Measurements from ENCODE around the gene KCNQ1OT1. TPM values are rescaled to one million over a fixed set of nuclear protein-coding genes. Genes with fewer than 3 reads are reported as not detected.

KCNQ1OT1 gene
- polyA plus RNA-seq, 1 donor, result 2.8 TPM

DNA sequence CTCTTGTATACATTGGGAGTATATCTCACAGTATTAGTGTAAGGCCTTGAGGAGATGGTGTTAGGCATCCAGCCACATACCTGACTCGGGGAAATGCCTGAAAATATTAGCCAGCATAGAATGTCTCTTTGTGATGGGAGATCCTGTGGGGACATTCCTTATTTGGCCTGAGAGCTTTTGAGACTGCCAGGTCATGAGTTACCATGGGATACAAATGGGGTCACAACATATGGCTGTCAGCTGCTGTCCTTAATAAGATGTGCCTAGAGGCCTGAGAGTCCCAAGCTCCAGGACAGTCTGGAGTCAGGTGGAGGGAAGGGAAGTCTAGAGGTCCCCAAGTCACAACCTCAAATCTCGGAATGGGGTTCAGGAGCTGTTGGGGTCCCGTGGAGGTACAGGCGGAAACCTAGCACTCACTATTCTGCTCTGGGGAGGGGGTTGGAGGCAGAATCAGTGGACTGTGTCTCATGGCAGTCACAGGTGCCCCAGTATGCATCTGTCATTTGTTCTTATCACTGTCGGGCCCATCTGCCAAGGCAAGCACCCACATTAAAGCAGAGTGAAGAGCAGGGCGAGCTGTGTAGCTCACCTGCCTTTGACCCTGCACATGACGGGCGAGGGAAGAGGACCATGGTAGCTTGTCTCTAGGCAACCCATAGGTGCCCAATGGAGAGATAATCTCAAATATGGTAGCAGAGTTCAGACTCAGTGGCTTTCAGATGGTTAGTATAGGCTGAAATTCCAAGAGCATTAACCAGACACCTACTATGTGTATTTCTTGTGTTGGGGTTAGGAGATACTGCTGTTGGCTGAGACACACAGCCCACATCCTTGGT lies 29.9 kb downstream of the KCNQ1OT1 start:
- no peak for DNase-seq

DNA sequence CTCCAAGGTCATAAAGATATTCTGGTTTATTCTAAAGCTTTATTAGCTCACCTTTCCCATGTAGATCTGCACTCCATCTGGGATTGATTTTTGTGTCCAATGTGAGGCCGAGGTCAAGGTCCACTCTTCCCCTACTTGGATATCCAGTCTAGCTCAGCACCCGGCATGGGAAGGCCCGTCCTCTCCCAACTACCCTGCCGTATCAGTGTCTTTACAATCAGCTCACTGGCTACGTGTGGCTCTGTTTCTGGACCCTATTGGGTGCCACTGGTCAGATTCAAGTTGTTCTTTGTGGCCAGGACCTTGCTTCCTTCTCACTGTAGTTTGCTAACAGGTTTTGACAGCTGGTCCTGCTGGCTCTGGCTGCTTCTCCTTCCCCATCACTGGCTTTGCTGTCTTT lies 30.9 kb downstream of the KCNQ1OT1 start:
- DNase-seq, result no peak

DNA sequence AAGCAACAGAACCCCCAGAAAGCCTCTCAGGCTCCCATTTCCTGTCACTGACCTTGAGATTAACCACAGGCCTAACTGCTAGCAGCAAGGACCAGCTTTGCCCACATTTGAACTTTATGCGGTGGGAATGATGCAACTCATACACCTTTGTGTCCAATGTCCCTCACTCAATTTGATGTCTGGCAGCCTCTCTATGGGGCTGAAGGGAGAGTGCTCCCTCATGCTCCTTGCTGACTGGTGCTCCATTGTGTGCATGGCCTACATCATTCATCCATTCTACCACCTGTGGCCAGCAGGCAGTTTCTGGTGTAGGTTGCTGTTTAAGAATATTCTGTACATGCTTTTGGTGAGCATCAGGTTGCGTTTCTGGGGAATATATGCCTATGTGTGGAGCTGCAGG lies 31.9 kb downstream of the KCNQ1OT1 start:
- no peak for DNase-seq

DNA sequence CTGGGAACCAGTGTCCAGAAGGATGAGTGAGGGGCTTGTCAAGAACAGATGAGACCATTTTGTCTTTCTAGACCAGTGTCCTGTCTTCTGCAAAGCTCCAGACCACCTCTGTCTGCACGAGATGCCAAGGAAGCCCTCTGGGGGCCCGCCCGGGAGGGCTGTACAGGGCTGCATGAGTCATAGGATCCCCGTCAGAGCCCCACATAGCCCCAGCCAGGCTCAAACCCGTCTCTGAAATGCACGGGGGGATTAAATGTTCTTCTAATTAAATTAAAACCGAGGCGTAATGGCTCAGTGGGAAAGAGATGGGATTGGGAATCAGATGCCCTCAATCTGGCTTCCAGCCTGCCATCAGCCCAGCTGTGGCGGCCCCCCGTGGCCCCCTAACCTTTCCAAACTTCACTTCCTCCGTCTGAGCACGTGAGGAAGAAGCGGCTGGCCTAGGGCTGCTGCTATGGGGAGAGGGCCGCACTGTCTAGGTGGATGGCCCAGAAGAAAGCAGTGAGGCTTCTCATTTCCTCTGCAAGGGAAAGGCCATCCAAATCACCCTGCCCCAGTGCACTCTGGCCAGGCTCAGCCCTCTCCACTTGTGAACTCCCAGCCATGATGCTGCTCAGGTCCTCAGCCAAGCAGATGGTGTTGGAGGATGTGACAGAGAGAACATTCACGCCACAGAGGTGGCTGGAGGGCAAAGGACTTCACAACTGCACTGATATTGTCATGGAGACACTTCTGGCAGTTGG lies 32.8 kb downstream of the KCNQ1OT1 start:
- DNase-seq, result no peak

DNA sequence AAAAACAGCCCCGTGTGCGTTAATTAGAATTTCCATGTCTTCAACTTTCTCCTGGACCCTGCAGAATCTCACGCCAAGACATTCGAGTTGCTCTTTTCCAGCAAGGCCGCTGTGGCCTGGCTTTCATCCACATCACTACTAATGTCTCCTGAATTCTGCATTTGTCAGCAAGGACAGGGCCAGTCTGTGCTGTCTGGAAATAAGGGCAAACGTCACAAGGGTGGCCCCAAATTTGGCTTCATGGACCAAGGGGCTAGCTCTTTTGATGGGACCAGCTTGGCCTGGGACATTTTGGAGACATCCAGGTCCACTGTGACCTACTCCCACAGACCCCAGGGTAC lies 33.4 kb downstream of the KCNQ1OT1 start:
- no peak for DNase-seq

DNA sequence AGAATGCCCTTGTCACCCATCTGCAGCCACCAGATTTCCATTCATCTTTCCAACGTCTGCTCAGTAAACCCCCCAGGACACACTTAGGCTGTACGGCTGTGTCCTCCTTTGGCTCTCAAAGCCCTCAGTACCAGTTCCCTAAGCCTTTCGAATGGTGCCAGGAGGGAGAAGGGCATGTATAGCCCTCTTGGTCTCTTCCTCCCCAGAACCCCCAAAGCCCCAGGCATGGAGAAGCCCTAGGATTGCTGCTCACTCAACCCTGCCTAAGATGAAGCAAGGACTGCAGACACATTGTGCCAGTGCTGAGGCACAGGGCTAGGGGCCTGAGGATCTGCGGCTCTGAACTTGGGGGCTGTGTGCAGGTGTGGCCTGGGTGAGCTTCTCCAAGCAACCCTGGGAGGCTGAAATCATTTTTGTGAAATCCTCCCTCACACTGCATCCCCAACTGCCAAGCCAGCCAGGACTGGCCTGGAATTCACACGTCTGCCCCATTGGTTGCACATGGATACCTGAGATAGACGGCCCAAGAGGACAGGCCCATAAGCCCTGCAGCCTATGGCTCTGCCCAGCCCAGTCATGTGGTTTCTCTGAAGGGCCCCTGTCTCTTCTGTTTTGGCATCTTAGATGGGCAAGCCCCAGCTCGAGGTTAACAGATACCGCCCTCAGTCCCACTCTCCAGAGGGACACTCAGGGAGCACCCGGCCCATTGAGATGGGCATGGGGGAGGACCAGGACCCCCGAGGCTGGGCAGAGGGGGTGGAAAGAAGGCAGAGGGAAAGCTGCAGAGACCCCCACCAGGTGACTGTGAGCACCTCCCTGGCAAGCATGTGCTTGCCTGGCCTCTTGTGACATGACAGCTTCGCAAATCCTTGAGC lies 34.0 kb downstream of the KCNQ1OT1 start:
- DNase-seq, result no peak

DNA sequence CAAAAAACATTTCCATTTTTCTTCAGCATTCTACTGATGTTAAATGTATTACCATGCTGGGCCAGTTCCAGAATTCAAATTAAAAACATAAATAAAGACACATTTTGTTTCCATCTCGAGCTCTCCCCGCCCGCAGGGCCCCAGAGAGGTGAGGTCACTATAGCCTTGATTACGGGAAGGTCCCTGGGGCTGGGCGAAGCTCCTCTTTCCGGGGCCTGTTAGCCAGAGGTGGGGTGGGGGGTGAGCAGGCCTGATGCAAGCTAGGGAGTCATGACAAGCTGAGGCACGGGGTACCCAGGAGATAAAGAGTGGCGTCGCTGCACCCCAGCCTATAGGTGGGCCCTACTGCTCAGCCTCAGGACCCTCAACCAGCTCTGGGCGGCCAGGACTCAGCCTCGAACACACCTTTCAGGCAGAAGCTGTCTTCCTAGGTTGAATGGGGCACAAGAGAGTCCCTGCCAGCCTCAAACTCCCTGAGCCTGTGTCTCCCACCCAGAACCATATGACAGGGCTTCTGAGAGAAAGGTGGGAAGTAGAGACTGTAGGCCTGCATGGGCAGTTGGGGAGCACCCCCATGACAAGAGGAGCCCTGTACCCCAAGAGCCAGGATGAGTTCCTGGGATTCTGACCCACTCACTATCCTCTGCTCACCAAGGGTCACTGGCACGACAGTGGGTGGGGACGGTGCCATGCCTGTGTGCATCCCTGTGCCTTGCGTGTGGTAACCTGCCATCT lies 34.8 kb downstream of the KCNQ1OT1 start:
- DNase-seq, result no peak

DNA sequence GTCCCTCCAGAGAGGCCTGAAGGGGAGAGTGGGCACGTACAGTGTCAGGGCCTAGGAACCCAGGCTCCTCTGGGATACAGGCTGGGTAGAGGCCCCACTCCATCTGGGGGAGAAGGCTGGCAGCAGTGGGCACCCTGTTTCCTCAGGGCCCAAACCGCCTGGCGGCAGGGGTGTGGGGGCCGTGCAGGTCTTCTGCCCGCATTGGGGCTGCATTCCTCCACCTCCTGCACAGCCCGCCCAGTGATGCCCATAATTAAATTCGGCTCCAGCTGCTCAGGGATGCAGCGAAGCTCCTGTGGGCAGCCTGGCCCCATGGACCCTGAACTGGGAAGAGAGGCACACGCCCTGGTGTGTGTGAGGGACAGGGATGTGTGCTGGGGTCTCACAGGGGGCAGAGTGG lies 35.4 kb downstream of the KCNQ1OT1 start:
- no peak for DNase-seq

DNA sequence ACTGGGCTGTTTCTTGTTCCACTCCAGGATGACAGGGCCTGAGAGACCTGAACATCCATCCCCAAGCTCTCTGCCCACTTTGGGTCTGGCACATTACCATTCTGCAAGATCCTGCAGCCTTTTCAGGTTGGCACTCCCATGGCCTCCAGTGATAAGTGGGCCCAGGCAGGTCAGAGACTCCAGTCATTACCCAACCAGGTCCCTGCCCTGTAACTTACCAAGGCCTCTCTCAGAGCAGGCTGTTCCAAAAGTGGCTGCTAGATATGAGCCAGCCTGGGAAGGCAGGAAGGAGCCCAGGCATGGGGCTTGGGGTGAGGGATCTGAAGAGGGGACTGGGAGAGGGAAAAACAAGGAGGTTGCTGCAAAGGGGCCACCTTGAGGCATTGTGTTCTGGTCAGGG lies 35.9 kb downstream of the KCNQ1OT1 start:
- no peak for DNase-seq

DNA sequence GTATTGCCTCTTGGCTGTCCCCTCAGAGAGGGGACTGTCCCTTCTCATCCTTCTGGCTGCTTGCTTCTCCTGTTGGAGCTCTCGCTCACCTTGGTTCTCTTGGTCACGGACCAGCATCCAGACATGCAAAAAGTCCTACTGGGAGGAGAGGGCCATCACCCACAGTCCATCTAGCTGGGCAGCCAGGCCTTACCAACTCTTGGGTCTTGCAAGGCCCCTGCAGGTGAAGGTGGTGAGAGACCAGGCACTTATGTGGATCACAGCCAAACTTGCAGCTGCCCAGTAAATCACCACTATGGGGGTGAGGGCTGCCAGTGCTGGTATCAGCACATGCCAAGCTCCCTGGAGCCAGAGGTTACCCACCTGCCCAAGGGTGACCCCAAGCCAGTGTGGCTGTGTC lies 36.3 kb downstream of the KCNQ1OT1 start:
- DNase-seq, result no peak

DNA sequence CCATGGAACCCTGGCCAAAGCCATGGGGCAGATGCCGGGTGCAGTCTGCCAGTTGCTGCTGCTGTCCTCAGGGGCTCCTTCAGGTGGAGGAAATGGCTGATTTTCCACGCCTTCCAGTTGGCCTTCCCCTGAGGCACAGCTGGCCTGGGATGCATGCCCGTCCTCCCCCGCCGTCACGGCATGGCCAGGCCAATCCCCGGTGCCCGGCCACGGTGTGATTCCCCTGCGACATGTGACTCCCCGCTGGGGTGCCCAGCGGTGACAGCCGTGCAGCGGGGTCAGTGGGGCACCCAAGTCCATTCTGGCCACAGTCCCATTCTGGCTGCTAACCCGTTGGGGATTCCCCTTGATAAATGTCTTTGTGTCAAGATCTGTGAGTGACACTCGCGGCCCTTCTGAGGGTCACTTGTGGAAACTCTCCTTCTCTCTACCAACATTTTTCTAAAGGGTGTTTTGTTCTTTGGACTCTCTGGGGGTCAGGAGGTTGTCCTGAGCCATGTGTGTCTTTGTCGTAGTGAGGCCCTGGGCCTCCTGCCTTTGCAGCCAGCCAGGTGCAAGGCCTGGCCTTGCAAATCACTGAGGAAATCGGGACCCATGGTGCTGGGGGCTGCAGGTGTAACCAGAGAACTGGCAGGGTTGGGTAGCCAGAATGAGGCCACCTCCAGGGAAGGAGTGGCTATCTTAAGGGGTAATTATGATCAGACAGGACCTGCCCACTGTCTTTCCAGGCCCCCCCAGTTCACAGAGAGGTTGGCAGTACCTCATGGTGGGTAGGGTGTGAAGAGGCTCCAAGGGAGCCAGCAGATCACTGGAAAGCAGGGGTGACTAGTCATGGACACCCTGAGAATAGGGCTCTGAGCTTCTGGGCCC lies 37.1 kb downstream of the KCNQ1OT1 start:
- DNase-seq, result no peak

DNA sequence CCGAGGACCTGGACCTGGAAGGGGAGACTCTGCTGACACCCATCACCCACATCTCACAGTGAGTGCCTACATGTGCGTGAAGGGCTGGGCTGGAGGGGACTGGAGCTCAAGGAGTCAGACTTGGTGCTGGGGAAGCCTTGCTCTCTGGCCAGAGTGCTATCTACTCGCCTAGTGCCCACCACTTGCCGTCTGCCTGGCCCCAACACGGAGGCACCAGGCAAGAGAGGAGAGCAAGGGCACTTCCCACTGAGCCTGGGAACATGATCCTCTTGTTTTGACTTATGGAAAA lies 37.8 kb downstream of the KCNQ1OT1 start:
- DNase-seq, result no peak

DNA sequence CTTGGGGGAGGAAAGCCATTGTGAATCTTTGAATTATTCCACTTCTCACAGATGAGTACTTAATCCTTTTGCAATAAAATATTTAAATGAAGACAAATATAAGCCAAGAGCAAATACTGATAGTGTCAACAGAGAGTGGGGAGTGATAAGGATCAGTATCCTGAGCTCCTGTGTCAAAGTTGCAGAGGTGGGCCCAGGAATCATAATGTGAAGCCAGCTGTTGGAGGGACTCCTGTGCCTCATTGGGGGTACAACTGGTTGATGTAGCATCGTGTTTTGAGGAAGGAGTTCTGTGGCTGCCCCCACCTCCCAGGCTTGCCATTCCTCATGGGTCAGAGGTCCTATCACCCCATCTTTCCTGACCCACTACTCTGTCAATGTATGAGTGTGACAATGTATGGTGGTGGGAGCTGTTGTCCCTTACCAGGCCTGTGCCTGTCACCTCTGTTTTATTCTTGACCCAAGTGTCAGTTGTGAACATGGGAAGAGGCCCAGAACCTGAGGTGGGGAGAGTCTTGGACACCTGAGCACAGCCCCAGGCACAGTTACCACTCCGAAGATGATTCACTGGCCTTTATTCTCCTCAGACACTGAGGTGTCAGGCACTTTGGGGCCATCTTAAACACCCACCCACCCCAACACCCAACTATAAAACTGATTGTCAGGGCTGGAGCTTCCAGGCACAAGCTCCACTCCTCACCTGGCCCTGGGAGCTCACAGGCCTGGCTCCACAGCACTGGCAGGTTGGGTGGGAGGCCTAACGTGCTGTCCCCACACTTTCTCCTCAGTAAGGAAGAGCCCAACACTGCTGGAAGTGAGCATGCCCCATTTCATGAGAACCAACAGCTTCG lies 38.4 kb downstream of the KCNQ1OT1 start:
- DNase-seq, result no peak

DNA sequence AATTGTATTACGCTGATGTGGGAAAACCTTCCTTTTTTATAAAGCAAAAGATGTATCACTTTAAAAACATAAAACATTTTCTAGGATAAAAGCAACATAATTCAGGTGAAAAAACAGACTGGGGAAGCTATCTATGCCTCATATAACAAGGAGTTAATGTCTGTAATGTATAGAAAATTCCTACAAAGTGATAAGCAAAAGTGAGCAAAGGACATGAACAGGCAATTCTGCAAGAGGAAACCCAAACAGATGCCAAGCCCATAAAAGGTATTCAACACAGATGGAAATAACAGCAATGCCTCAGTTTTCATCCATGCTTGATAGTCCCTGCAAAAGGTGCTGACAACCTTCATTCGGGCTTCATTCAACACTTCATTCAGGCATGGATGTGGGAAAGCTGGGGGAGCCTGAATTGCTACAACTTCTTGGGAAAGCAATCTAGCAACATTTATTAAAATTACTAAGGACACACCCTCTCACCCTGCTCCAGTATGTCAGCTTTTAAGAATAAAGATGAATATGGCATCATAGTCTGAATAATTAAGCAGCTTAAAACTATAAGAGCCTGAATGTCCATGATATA lies 39.3 kb downstream of the KCNQ1OT1 start:
- no peak for DNase-seq

DNA sequence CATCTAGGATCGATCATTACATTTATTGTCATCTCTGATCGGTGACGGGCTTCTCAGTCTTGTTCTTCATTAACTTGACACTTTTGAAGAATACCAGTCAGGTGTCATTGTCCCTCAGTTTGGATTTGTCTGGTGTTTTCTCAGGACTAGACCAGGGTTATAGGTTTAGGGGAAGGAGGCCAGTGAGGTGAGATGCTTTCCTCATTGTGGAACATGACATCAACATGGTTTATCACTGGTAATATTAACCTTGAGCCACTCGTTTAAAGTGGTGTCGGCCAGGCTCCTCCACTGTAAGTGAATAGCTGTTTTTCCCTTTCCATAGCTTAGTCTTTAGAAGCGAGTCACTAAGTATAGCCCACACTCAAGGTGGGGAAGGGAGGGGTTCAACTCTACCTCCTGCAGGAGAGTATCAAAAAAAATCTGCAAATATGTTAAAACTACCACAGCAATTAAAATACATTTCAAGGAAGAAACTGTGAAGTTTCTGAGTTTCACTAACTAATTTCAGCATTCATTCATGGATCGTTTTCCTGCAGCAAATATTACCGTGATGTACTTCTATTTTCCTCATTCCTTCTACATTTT lies 42.0 kb downstream of the KCNQ1OT1 start:
- no peak for DNase-seq

DNA sequence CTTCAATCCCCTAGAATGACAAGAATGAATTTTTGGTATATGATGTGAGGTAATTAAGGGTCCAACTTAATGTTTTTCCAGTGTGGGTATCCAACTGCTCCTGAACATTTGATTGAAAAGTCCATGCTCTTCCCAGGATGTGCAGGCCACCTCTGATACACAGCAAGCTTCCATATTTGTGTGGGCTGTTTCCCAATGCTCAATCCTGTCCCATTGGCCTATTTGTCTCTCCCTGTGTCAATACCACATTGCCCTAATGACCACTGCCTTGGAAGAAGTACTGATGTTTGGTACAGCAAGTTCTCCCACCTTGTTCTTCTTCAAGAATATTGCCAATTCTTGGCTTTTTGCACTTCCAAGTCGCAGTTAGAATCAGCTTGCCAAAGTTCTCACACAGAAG lies 42.9 kb downstream of the KCNQ1OT1 start:
- DNase-seq, result no peak

DNA sequence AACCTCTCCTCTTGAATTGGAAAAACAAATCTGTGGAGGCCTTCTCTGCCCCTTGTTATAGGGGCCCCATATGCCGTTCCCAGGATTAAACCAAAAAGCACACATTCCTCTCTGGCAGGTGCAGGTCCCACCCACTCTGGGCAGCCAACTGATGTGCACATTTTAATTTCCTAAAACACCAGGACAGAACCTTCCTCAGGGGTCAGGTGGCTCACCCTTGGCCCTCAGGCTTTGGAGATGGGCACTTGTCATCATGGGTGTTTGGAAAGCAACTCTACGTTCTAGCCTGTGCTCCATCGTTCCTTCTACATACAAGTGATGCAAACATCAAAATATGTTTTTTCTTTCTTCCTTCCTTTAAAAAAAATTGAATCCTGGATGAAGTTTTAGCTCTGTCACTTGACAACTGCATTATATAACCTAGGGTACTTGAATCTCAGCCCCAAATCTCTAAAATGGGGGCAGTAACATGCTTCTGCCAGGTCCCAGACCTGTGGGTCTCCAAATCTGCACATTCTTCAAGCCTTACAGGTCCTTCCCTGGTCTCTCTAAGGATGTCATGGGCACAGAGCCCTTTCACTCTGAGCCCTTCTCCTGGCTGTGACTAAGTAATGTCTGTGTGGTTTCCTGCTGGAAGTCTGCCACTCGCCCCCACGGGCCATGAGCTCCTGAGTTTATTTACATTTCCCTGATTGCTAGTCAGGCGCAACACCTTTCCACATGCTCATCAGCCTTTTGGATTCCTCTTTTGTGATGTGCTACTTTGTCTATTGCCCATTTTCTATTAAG lies 43.8 kb downstream of the KCNQ1OT1 start:
- no peak for DNase-seq

DNA sequence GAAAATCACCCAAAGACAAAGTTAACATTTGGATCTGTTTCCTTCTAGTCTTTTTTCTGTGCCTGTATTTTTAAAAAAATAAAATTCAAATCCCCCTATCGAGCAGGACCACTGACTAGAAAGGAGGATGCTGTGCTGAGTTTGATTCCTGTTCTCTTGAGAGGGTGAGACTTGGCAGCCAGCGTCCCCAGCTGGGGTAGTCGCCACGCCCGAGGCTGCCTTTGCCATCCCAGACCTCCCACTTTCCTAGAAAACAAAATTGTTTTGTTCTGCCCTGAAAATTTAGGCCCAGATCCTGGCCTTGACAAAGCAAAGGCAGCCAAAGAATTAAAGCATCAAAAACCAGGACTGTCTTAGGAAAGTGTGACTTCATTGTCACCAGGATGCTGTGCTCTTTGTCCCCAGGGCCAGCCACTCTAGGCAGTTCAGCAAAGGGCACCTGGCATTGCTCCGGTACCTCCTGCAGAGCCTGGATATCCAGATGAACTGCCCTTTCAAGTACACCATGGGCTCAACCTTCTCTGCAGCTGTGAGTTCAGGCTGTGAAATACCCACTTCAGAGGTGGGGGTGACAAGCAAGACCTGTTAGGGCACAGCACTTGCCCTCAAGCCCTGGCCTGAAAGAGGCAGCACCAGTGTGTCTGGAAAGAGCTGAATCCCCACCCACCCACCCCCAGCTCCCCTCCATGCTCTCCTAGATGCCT lies 44.6 kb downstream of the KCNQ1OT1 start:
- no peak for DNase-seq
